Gastroesophageal sphincter (tissue), 3 donors: Measurements from ENCODE around the gene SPATA45.

ENCODE experiments used
- CTCF ChIP-seq, 4 experiments: fragments of 200-600 bp in 2 of 4; fragments of 450-650 bp in 2 of 4; sonication (generic) in 1 of 4; IDR thresholded peaks; one replicate each; pipeline ENCODE4 v1.5.1; 2017 to 2019; ENCODE audit warnings: antibody characterized with exemption in 4 of 4, mild to moderate bottlenecking in 2 of 4, moderate library complexity in 2 of 4
- EP300 ChIP-seq: sonication (generic); formaldehyde crosslinking; IDR thresholded peaks from one replicate; pipeline ENCODE4 v1.6.1; 2017; ENCODE audit warnings: antibody characterized with exemption, mild to moderate bottlenecking
- POLR2A ChIP-seq, 2 donors: fragments of 450-650 bp; IDR thresholded peaks; one replicate each; pipeline ENCODE4 v1.6.1; 2017; ENCODE audit warnings: antibody characterized with exemption in 2 of 2, mild to moderate bottlenecking in 2 of 2, moderate library complexity in 1 of 2
- POLR2AphosphoS5 ChIP-seq: sonication (generic); formaldehyde crosslinking; IDR thresholded peaks from one replicate; pipeline ENCODE4 v1.6.1; 2017; ENCODE audit warnings: antibody characterized with exemption

- TF ChIP-seq CTCF (IDR thresholded peaks at IDR 0.05), result no peak
- TF ChIP-seq EP300, result no peak
- TF ChIP-seq POLR2AphosphoS5, result no peak
- no peak for TF ChIP-seq POLR2A (IDR thresholded peaks at IDR 0.05)
Measured at GRCh38 chr1:212791261-212791675, 56.2 kb downstream of the SPATA45 start.
